ENCODE results near the gene SPATA32.
A peak's percentile ranks its signal among the peaks of the same experiment; 100 is the strongest.

Gene SPATA32

GRCh38 chr17:45223539-45224528 is 38.1 kb downstream of the SPATA32 start (continued):
- no peak for TF ChIP-seq PRDM2 (tag by site-specific recombination; IDR thresholded peaks at IDR 0.05; ENCODE audit: borderline replicate concordance)
- no peak for TF ChIP-seq ZNF169 (tag by site-specific recombination; IDR thresholded peaks at IDR 0.05)
- TF ChIP-seq ZFHX2 (tag by site-specific recombination; conservative IDR thresholded peaks at IDR 0.05): no peak
- TF ChIP-seq ZNF610 (tag by site-specific recombination; IDR thresholded peaks at IDR 0.05; ENCODE audit: borderline replicate concordance): no peak
- peak; percentile 90 for TF ChIP-seq GFI1B (tag by site-specific recombination; IDR thresholded peaks at IDR 0.05)
- no peak for TF ChIP-seq ZBTB48 (tag by site-specific recombination; IDR thresholded peaks at IDR 0.05)
- no peak for TF ChIP-seq ZNF280C (tag by site-specific recombination; IDR thresholded peaks at IDR 0.05)

GRCh38 chr17:45222996-45223538 is 38.8 kb downstream of the SPATA32 start:
- no peak for TF ChIP-seq ZNF529 (tag by site-specific recombination; IDR thresholded peaks at IDR 0.05; ENCODE audit: insufficient replicate concordance)
- TF ChIP-seq, protein P1, sequence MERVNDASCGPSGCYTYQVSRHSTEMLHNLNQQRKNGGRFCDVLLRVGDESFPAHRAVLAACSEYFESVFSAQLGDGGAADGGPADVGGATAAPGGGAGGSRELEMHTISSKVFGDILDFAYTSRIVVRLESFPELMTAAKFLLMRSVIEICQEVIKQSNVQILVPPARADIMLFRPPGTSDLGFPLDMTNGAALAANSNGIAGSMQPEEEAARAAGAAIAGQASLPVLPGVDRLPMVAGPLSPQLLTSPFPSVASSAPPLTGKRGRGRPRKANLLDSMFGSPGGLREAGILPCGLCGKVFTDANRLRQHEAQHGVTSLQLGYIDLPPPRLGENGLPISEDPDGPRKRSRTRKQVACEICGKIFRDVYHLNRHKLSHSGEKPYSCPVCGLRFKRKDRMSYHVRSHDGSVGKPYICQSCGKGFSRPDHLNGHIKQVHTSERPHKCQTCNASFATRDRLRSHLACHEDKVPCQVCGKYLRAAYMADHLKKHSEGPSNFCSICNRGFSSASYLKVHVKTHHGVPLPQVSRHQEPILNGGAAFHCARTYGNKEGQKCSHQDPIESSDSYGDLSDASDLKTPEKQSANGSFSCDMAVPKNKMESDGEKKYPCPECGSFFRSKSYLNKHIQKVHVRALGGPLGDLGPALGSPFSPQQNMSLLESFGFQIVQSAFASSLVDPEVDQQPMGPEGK (tag by site-specific recombination; IDR thresholded peaks at IDR 0.05): 0 out of 2 replicates have a peak, but pooled peaks have one; percentile 11

More at GRCh38 chr17:45222996-45223538, 38.8 kb downstream of the SPATA32 start:
- H3K36me3 ChIP-seq (ENCODE audit: control insufficient read depth in 2 of 2, insufficient read depth in 1 of 2, low read length in 2 of 2): no peaks in the 10 kb centered on the region
- H3K9me3 ChIP-seq (ENCODE audit: control insufficient read depth, insufficient read depth, low read depth, low read length): no peaks in the 10 kb centered on the region
- H3K4me3 ChIP-seq (ENCODE audit: low read depth, low read length): no peak overlapping the region
- POLR2A ChIA-PET: interaction anchor here (1.7 to 1.8 kb wide), 2 partner anchors 13 to 75 kb away, joined by 4 to 8 read pairs; partner anchors contain the start of gene HEXIM1
- CTCF ChIA-PET: interaction anchor here (0.6 to 10.4 kb wide), 7 partner anchors 10 to 203 kb away, joined by 3 to 192 read pairs (median 4); no protein-coding TSS in a partner anchor
- no peaks in the 10 kb centered on the region; the same call in 1 of the 2 replicates for H3K4me1 ChIP-seq (ENCODE audit: control insufficient read depth, insufficient read depth, low read length)
- H3K27ac ChIP-seq (ENCODE audit: extremely low read depth, low read depth, low read length): no peak overlapping the region

All from HEK293 (cell line).